ENCODE measurements around the gene MRPL49.

GRCh38 chr11:65103476-65103875, 18.6 kb upstream of the MRPL49 start:
- TF ChIP-seq POLR2A (IDR thresholded peaks at IDR 0.05; ENCODE audit: low read depth, low read length), result no peak
- TF ChIP-seq POLR2AphosphoS5 (IDR thresholded peaks at IDR 0.05; ENCODE audit: low read depth, low read length), result no peak
- TF ChIP-seq TAF1 (IDR thresholded peaks at IDR 0.05; ENCODE audit: borderline replicate concordance, low read depth, low read length), result no peak

All from GM12892 (cell line).